GM13976 (cell line): ENCODE results near the gene PNMA8C.

ENCODE experiments used
- DNase-seq: peaks from one replicate; pipeline ENCODE4 v3.0.0; 2012; ENCODE audit warnings: low spot score
- CTCF ChIP-seq: IDR thresholded peaks from 2 replicates; pipeline ENCODE4 v1.5.1; 2012; ENCODE audit warnings: borderline replicate concordance, mild to moderate bottlenecking; ENCODE audit not compliant: insufficient read depth; ENCODE audit errors: extremely low read depth, missing control alignments, control extremely low read depth
- in situ Hi-C: fragments of 300-500 bp; cut with MboI; formaldehyde crosslinking; loops from one replicate; pipeline ENCODE4 v1.12.0; 2022; ENCODE audit warnings: low sequenced_read_pairs, mixed read lengths, inconsistent platforms; ENCODE audit not compliant: unreplicated experiment

Gene PNMA8C

DNA sequence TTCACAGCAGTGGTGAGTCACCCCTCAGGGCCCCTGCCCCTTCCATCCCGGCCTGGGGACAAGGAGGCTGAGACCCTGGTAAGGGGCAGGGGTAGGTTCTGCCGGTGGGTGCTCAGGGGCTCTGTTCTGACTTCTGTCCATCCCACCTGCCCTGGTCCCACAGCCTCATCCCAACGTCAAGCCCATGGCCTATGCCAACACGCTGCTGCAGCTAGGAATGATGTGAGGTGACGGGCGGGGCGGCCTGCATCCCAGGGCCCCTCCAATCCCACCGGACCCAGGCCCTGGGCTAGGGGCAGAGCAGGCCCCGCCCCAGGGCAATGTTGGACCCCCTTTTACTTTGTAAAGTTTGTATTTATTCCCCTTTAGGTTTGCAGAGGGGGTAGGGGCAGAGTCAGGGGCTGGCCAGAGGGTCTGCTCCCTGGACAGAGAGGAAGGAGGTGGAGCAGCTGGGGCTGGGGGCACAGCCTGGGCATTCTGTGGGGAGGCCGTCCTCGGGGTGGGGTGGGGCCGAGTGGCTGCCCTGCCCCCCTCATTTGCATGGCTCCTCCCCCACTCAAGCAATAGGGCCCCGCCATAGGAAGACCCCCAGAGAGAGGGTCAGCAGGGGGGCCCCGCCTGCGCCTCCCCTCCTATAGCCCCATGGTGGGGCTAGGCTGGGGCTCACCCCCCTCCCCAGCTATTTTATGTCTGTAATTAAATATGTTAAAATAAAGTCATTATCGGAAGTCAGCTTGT is 38.4 kb downstream of the PNMA8C start:
- in situ Hi-C loops: no loop called here
- DNase-seq: no peak
- TF ChIP-seq CTCF: no peak

- DNase-seq: no peak
- in situ Hi-C loops: no loop called here
- no peak for TF ChIP-seq CTCF
These were observed 40.2 kb downstream of the PNMA8C start for GRCh38 chr19:46388311-46389095.

GRCh38 chr19:46387713-46388130 is 41.0 kb downstream of the PNMA8C start:
- TF ChIP-seq CTCF: no peak
- in situ Hi-C loops: no loop called here
- no peak for DNase-seq

- no peak for DNase-seq
- in situ Hi-C loops: no loop called here
- no peak for TF ChIP-seq CTCF
These were observed 41.6 kb downstream of the PNMA8C start for GRCh38 chr19:46386996-46387712.

- in situ Hi-C loops: no loop called here
- no peak for TF ChIP-seq CTCF
- no peak for DNase-seq
These were observed 42.6 kb downstream of the PNMA8C start for GRCh38 chr19:46386151-46386550.

DNA sequence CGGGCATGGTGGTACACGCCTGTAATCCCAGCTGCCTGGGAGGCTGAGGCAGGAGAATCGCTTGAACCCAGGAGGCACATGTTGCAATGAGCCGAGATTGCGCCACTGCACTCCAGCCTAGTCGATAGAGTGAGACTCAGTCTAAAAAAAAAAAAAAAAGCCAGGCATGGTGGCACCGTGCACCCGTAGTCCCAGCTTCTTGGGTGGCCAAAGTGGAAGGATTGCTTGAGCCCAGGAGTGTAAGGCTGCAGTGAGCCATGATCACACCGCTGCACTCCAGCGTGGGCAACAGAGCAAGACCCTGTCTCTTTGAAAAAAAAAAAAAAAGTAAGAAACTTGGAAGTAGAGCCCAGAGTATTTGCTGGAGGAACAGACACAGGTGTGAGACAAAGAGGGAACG is 43.1 kb downstream of the PNMA8C start:
- no peak for TF ChIP-seq CTCF
- no peak for DNase-seq
- in situ Hi-C loops: no loop called here
